ENCODE measurements around the gene TPM4. TPM values are rescaled to one million over a fixed set of nuclear protein-coding genes. Genes with fewer than 3 reads are reported as not detected.

Gene TPM4
- total and polyA plus RNA-seq, 2 of the 13 experiments (the other 11 are each of a cell fraction or from before 2014, with no cell fraction given) = 180 to 188 TPM

DNA sequence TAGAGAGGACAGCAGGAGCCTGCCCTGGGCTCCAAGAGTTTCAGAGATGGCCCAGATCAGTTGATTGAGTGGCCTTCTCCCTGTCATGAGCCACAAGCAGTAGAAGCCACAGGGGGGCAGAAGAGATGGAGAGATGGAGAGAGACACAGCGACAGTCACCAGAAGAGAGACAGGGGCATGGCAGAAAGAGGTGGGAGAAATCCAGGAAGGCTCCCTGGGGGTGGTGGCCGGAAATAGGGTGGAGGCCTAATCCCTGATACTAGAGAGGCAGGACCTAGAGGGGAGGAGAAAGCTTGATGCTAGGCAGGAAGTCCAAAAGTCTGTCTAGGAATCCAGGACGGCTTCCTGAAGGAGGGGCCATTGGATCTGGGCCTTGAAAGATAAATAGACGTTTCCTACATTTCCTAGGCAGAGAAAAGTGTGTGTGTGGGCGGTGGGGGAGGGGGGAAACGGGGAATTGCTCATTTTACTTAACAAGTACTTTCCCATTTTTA is 9.6 kb upstream of the TPM4 start (continued):
- TF ChIP-seq, protein P1, sequence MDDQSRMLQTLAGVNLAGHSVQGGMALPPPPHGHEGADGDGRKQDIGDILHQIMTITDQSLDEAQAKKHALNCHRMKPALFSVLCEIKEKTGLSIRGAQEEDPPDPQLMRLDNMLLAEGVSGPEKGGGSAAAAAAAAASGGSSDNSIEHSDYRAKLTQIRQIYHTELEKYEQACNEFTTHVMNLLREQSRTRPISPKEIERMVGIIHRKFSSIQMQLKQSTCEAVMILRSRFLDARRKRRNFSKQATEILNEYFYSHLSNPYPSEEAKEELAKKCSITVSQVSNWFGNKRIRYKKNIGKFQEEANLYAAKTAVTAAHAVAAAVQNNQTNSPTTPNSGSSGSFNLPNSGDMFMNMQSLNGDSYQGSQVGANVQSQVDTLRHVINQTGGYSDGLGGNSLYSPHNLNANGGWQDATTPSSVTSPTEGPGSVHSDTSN (CRISPR knock-in tag; IDR thresholded peaks at IDR 0.05; ENCODE audit: borderline replicate concordance) = no peak
- TF ChIP-seq ZKSCAN5 (CRISPR knock-in tag; IDR thresholded peaks at IDR 0.05) (no peak), ZNF333 (CRISPR knock-in tag; IDR thresholded peaks at IDR 0.05; ENCODE audit: borderline replicate concordance) (no peak), CENPX (CRISPR knock-in tag; IDR thresholded peaks at IDR 0.05) (no peak), ZNF501 (CRISPR knock-in tag; IDR thresholded peaks at IDR 0.05) (no peak), PHB2 (IDR thresholded peaks at IDR 0.05; ENCODE audit: partially characterized antibody) (no peak), ZNF768 (CRISPR knock-in tag; IDR thresholded peaks at IDR 0.05) (no peak), MLLT10 (CRISPR knock-in tag; IDR thresholded peaks at IDR 0.05) (no peak), KMT2A (CRISPR knock-in tag; IDR thresholded peaks at IDR 0.05) (no peak), ZSCAN21 (CRISPR knock-in tag; IDR thresholded peaks at IDR 0.05; ENCODE audit: borderline replicate concordance) (0 out of 2 replicates have a peak, but pooled peaks have one; percentile 20), CCAR2 (optimal IDR thresholded peaks at IDR 0.05; ENCODE audit: low read depth, low read length) (no peak), KAT7 (CRISPR knock-in tag; IDR thresholded peaks at IDR 0.05; ENCODE audit: borderline replicate concordance) (0 out of 2 replicates have a peak, but pooled peaks have one; percentile 39), SNRNP70 (IDR thresholded peaks at IDR 0.05; ENCODE audit: low read depth, low read length) (no peak), THAP11 (CRISPR knock-in tag; IDR thresholded peaks at IDR 0.05) (no peak), CEBPB (IDR thresholded peaks at IDR 0.05; ENCODE audit: borderline replicate concordance, low read depth, low read length) (no peak), FOXP1 (IDR thresholded peaks at IDR 0.05) (no peak), FOXP1 (CRISPR knock-in tag; IDR thresholded peaks at IDR 0.05) (no peak), CBX1 (IDR thresholded peaks at IDR 0.05; ENCODE audit: low read depth) (peak; percentile 60), BRCA1 (CRISPR knock-in tag; IDR thresholded peaks at IDR 0.05) (no peak), ZNF136 (CRISPR knock-in tag; IDR thresholded peaks at IDR 0.05; ENCODE audit: low read depth) (no peak), RBM39 (IDR thresholded peaks at IDR 0.05; ENCODE audit: low read depth, low read length, poor library complexity, severe bottlenecking) (no peak), ZNF772 (CRISPR knock-in tag; IDR thresholded peaks at IDR 0.05) (no peak), SMYD3 (CRISPR knock-in tag; IDR thresholded peaks at IDR 0.05) (no peak), REPIN1 (CRISPR knock-in tag; IDR thresholded peaks at IDR 0.05; ENCODE audit: borderline replicate concordance, low read depth) (no peak), SMC3 (IDR thresholded peaks at IDR 0.05; ENCODE audit: low read length) (peak; percentile 92), NR2F1 (CRISPR knock-in tag; IDR thresholded peaks at IDR 0.05) (no peak), RAD21 (CRISPR knock-in tag; IDR thresholded peaks at IDR 0.05) (peak; percentile 82), ZNF484 (CRISPR knock-in tag; IDR thresholded peaks at IDR 0.05; ENCODE audit: borderline replicate concordance, low read depth) (no peak), ELF3 (CRISPR knock-in tag; IDR thresholded peaks at IDR 0.05) (peak; percentile 57), CEBPG (CRISPR knock-in tag; IDR thresholded peaks at IDR 0.05) (no peak)
- TF ChIP-seq, protein P2, sequence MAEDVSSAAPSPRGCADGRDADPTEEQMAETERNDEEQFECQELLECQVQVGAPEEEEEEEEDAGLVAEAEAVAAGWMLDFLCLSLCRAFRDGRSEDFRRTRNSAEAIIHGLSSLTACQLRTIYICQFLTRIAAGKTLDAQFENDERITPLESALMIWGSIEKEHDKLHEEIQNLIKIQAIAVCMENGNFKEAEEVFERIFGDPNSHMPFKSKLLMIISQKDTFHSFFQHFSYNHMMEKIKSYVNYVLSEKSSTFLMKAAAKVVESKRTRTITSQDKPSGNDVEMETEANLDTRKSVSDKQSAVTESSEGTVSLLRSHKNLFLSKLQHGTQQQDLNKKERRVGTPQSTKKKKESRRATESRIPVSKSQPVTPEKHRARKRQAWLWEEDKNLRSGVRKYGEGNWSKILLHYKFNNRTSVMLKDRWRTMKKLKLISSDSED (CRISPR knock-in tag; IDR thresholded peaks at IDR 0.05) = no peak
- TF ChIP-seq, protein P3, sequence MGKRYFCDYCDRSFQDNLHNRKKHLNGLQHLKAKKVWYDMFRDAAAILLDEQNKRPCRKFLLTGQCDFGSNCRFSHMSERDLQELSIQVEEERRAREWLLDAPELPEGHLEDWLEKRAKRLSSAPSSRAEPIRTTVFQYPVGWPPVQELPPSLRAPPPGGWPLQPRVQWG (CRISPR knock-in tag; IDR thresholded peaks at IDR 0.05; ENCODE audit: borderline replicate concordance, low read depth) = no peak
- TF ChIP-seq, protein P4, sequence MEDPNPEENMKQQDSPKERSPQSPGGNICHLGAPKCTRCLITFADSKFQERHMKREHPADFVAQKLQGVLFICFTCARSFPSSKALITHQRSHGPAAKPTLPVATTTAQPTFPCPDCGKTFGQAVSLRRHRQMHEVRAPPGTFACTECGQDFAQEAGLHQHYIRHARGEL (CRISPR knock-in tag; IDR thresholded peaks at IDR 0.05) = no peak

Measured in HepG2 (cell line).